LNCAP (cell line): ENCODE data around the gene ZCCHC14.

ENCODE experiments used
- TF ChIP-seq, protein P1 (sequence below): fragments of 450-650 bp; IDR thresholded peaks from 2 replicates; pipeline ENCODE4 v1.5.1; 2017; ENCODE audit warnings: mild to moderate bottlenecking

ZCCHC14 gene

GRCh38 chr16:87531418-87531817 is 38.6 kb upstream of the ZCCHC14 start:
- TF ChIP-seq, protein P1, sequence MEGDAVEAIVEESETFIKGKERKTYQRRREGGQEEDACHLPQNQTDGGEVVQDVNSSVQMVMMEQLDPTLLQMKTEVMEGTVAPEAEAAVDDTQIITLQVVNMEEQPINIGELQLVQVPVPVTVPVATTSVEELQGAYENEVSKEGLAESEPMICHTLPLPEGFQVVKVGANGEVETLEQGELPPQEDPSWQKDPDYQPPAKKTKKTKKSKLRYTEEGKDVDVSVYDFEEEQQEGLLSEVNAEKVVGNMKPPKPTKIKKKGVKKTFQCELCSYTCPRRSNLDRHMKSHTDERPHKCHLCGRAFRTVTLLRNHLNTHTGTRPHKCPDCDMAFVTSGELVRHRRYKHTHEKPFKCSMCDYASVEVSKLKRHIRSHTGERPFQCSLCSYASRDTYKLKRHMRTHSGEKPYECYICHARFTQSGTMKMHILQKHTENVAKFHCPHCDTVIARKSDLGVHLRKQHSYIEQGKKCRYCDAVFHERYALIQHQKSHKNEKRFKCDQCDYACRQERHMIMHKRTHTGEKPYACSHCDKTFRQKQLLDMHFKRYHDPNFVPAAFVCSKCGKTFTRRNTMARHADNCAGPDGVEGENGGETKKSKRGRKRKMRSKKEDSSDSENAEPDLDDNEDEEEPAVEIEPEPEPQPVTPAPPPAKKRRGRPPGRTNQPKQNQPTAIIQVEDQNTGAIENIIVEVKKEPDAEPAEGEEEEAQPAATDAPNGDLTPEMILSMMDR = no peak

GRCh38 chr16:87528690-87529579 is 36.1 kb upstream of the ZCCHC14 start:
- TF ChIP-seq, protein P1 = no peak

- TF ChIP-seq, protein P1 = no peak
Measured at GRCh38 chr16:87527055-87527724, 34.4 kb upstream of the ZCCHC14 start.

GRCh38 chr16:87526238-87526947 is 33.6 kb upstream of the ZCCHC14 start:
- TF ChIP-seq, protein P1 = no peak

GRCh38 chr16:87525352-87525751 is 32.5 kb upstream of the ZCCHC14 start:
- TF ChIP-seq, protein P1 = no peak

GRCh38 chr16:87524407-87524806 is 31.6 kb upstream of the ZCCHC14 start:
- TF ChIP-seq, protein P1 = no peak

DNA sequence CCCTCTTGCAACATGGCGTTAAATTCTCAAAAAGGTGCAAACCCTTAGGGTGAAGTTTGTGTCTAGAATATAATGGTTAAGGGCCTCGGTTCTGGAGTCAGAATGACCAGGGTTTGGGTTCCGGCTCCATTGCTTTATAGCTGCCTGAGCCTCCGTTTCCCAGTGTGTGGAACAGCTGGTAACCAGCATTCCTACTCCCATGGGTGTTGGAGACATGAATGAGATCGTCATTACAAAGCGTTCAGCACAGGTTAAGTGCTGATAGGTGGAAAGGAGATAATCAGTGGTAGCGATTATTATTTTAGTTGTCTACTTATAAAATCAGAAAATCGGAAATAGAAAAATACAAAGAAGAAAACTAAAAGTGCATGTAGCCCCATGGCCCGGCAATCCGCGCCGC is 23.5 kb upstream of the ZCCHC14 start:
- TF ChIP-seq, protein P1 = no peak
